Hippocampal formation (tissue), 2 donors: ENCODE results near the gene GCKR.

Experiments
- DNase-seq, 2 donors: peaks; one replicate each; lab custom pipeline; 2025; lab: John Stamatoyannopoulos, UW

Gene GCKR

GRCh38 chr2:27571681-27572080, 75.0 kb downstream of the GCKR start:
- DNase-seq, result no peak

GRCh38 chr2:27572439-27572838, 75.8 kb downstream of the GCKR start:
- no peak for DNase-seq

GRCh38 chr2:27572998-27573429, 76.4 kb downstream of the GCKR start:
- no peak for DNase-seq
